GM04503 (cell line): ENCODE results near the gene PLA2G12B.

Experiments used
- DNase-seq: peaks from one replicate; pipeline ENCODE4 v3.0.0-alpha.2; 2012; ENCODE audit warnings: low read depth

The PLA2G12B gene

GRCh38 chr10:72890086-72890485 is 64.5 kb downstream of the PLA2G12B start:
- DNase-seq, result no peak

DNA sequence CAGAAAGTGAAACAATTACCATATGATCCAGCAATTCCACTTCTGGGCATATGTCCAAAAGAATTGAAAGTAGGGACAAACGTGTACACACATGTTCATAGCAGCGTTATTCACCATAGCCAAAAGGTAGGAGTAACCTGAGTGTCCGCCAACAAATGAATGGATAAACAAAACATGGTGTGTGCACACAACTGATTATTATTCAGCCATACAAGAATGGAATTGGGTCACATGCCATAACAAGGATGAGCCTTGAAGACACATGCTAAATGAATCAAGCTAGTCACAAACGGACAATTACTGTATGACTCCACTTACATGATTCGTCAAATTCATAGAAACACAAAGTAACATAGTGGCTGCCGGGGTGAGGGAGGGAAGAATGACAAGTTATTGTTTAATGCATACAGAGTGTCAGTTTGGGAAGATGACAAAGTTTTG is 65.2 kb downstream of the PLA2G12B start:
- no peak for DNase-seq

DNA sequence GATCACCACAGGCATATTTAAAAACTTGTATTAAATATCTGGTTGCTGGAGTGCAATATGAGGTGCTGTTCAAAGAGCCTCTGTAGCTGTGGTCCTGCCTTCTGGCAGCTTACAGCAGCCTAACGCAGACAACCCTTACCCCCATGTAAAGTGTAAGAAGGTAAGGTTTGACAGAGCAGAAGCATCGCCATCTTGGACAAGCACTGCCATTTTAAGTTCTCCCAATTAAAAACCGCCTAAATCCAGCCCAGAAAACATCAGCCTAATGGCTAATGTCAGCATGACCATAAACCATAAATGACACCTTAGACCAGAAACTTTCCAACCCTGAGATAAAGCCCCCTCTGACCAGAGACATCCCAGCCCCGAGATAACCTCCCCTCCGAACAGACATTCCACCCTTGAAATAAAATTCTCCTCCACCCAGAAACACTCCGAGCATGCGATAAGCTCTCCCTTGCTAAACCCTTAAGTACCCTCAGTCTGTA is 66.4 kb downstream of the PLA2G12B start:
- DNase-seq, result no peak

DNA sequence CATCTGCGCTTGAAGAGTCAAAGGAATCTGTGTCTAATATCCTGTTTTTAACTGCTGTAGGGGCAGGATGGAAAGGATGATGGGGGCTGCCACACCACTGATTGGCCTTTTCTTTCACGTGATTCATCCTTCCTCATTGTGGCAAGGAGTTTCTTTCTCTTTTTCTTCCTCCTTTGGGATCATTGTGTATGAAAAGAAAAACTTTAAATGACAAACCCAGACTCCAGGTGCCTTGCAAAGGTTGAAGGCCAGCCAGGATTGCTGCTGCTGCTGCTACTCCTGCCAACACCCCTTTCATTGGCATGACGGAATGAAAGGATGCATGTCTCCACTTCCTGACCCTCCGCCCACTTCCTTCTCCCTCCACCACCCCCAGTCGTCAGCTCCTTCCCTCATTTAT is 67.6 kb downstream of the PLA2G12B start:
- no peak for DNase-seq

DNA sequence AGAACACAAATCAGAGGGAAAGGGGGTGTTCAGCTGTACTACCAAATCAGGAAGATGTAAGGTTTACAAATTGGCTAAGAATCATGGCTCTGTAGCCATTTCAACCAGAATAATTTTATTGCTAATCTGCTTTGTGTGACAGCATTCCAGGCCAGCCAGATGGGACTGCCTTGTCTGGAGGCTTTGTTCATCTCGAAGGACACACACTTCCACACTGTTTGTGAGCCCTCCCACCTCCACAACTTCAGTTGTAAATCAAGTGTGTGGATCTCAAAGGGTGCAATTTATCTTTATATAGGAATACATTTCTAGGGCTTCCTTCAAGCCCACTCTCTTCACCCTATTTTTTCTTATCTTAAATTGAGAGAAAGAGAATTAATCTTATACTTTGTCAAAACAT is 68.0 kb downstream of the PLA2G12B start:
- no peak for DNase-seq

GRCh38 chr10:72885953-72886352 is 68.7 kb downstream of the PLA2G12B start:
- no peak for DNase-seq
